Measurements from ENCODE around the gene MTPN. TPM values are rescaled to one million over a fixed set of nuclear protein-coding genes. Genes with fewer than 3 reads are reported as not detected.

MTPN gene
- total RNA-seq, 1 donor: 117 TPM

DNA sequence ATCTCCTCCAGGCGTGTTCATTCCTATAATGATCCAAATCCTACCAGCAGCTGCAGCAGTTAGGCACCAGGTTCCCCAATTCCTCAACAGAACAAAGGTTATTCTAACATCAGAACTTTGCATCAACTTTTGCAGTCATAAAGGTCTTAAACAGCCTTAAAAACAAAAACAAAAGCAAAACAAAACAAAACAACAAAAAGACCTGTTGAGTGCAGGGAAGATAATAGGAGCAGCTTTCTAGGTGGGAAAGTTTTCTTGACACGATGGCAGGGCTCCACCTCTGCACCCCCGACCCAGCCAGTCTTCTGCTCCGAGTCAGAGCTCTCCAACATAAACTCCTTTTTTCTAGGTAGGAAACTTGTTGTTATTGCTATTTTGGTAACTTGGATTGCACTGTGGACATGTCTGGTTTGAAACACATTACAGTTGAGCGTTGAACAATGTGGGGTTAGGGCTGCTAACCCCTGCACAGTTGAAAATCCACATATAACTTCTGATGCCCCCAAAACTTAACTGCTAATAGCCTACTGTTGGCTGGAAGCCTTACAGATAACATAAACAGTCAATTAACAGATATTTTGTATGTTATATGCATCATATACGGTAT lies 77.6 kb downstream of the MTPN start:
- Histone ChIP-seq H3K36me3 (ENCODE audit: insufficient read depth, low read length) (no peaks in the 10 kb centered on the region), H2AFZ (ENCODE audit: low read length) (no peak overlapping the region), H3K9me3 (ENCODE audit: low read depth, low read length) (no peaks in the 10 kb centered on the region), H3K27ac (ENCODE audit: low read depth, low read length) (no peak overlapping the region), H3K79me2 (ENCODE audit: insufficient read depth, low read length) (no peaks in the 10 kb centered on the region), H4K20me1 (ENCODE audit: insufficient read depth, low read length) (no peaks in the 10 kb centered on the region), H3K4me1 (ENCODE audit: insufficient read depth, low read length) (no peaks in the 10 kb centered on the region), H3K4me3 (ENCODE audit: insufficient read depth, low read length) (no peak overlapping the region), H3K27me3 (ENCODE audit: insufficient read depth, low read length) (no peaks in the 10 kb centered on the region), H3K4me2 (ENCODE audit: insufficient read depth, low read length) (no peak overlapping the region)
- DNase-seq (ENCODE audit: insufficient read length, low spot score, missing footprints): no peak
- TF ChIP-seq, protein P1, sequence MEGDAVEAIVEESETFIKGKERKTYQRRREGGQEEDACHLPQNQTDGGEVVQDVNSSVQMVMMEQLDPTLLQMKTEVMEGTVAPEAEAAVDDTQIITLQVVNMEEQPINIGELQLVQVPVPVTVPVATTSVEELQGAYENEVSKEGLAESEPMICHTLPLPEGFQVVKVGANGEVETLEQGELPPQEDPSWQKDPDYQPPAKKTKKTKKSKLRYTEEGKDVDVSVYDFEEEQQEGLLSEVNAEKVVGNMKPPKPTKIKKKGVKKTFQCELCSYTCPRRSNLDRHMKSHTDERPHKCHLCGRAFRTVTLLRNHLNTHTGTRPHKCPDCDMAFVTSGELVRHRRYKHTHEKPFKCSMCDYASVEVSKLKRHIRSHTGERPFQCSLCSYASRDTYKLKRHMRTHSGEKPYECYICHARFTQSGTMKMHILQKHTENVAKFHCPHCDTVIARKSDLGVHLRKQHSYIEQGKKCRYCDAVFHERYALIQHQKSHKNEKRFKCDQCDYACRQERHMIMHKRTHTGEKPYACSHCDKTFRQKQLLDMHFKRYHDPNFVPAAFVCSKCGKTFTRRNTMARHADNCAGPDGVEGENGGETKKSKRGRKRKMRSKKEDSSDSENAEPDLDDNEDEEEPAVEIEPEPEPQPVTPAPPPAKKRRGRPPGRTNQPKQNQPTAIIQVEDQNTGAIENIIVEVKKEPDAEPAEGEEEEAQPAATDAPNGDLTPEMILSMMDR (IDR thresholded peaks at IDR 0.05; ENCODE audit: extremely low read depth, low read depth, low read length): no peak

- Histone ChIP-seq H3K4me3 (ENCODE audit: insufficient read depth, low read length) (no peak overlapping the region), H3K4me2 (ENCODE audit: insufficient read depth, low read length) (no peak overlapping the region), H3K27ac (ENCODE audit: low read depth, low read length) (no peak overlapping the region), H3K9me3 (ENCODE audit: low read depth, low read length) (no peaks in the 10 kb centered on the region), H3K36me3 (ENCODE audit: insufficient read depth, low read length) (no peaks in the 10 kb centered on the region), H4K20me1 (ENCODE audit: insufficient read depth, low read length) (no peaks in the 10 kb centered on the region), H3K79me2 (ENCODE audit: insufficient read depth, low read length) (no peaks in the 10 kb centered on the region), H3K4me1 (ENCODE audit: insufficient read depth, low read length) (no peaks in the 10 kb centered on the region), H2AFZ (ENCODE audit: low read length) (no peak overlapping the region), H3K27me3 (ENCODE audit: insufficient read depth, low read length) (no peaks in the 10 kb centered on the region)
- DNase-seq (ENCODE audit: insufficient read length, low spot score, missing footprints): no peak
- TF ChIP-seq, protein P1 (IDR thresholded peaks at IDR 0.05; ENCODE audit: extremely low read depth, low read depth, low read length): no peak
These were observed 78.9 kb downstream of the MTPN start for GRCh38 chr7:135898226-135898625.

DNA sequence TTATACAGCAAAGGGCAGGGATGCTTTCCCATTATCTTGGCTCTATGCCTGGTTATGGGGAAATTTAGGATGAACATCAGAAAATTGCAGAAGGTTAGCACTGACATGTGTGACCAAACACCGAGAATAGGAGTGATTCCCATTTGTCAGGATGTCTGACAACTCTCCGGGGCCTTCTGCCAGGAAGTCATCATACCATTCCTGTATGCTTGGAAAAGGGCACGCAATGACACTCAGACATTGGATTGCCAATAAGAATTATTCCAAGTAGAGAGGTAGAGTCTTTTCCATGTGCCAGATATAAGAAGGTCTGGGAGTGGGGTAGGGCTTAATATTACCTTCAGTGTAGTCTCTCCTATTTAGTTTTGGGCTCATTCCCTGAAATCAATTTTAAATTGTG lies 82.3 kb downstream of the MTPN start:
- H3K4me1 ChIP-seq (ENCODE audit: insufficient read depth, low read length): no peaks in the 10 kb centered on the region
- H3K27ac ChIP-seq (ENCODE audit: low read depth, low read length): no peak overlapping the region
- H4K20me1 ChIP-seq (ENCODE audit: insufficient read depth, low read length): no peaks in the 10 kb centered on the region
- peaks cover 5% of the 10 kb centered on the region for H3K27me3 ChIP-seq (ENCODE audit: insufficient read depth, low read length)
- DNase-seq (ENCODE audit: insufficient read length, low spot score, missing footprints): no peak
- no peaks in the 10 kb centered on the region for H3K79me2 ChIP-seq (ENCODE audit: insufficient read depth, low read length)
- no peak overlapping the region for H2AFZ ChIP-seq (ENCODE audit: low read length)
- no peak overlapping the region for H3K4me2 ChIP-seq (ENCODE audit: insufficient read depth, low read length)
- H3K9me3 ChIP-seq (ENCODE audit: low read depth, low read length): no peaks in the 10 kb centered on the region
- no peaks in the 10 kb centered on the region for H3K36me3 ChIP-seq (ENCODE audit: insufficient read depth, low read length)
- TF ChIP-seq, protein P1 (IDR thresholded peaks at IDR 0.05; ENCODE audit: extremely low read depth, low read depth, low read length): no peak
- no peak overlapping the region for H3K4me3 ChIP-seq (ENCODE audit: insufficient read depth, low read length)

GRCh38 chr7:135889823-135890222 lies 87.3 kb downstream of the MTPN start:
- H4K20me1 ChIP-seq (ENCODE audit: insufficient read depth, low read length): no peaks in the 10 kb centered on the region
- H3K36me3 ChIP-seq (ENCODE audit: insufficient read depth, low read length): no peaks in the 10 kb centered on the region
- TF ChIP-seq, protein P1 (IDR thresholded peaks at IDR 0.05; ENCODE audit: extremely low read depth, low read depth, low read length): no peak
- no peak overlapping the region for H3K27ac ChIP-seq (ENCODE audit: low read depth, low read length)
- H3K27me3 ChIP-seq (ENCODE audit: insufficient read depth, low read length): peaks cover 5% of the 10 kb centered on the region
- no peaks in the 10 kb centered on the region for H3K4me1 ChIP-seq (ENCODE audit: insufficient read depth, low read length)
- no peak overlapping the region for H3K4me2 ChIP-seq (ENCODE audit: insufficient read depth, low read length)
- H2AFZ ChIP-seq (ENCODE audit: low read length): no peak overlapping the region
- no peaks in the 10 kb centered on the region for H3K79me2 ChIP-seq (ENCODE audit: insufficient read depth, low read length)
- DNase-seq (ENCODE audit: insufficient read length, low spot score, missing footprints): no peak
- no peaks in the 10 kb centered on the region for H3K9me3 ChIP-seq (ENCODE audit: low read depth, low read length)
- H3K4me3 ChIP-seq (ENCODE audit: insufficient read depth, low read length): no peak overlapping the region
